ENCODE data around the gene GPA33. TPM values are rescaled to one million over a fixed set of nuclear protein-coding genes. Genes with fewer than 3 reads are reported as not detected.

Gene GPA33
- total RNA-seq, 3 donors from 2014 or later, result 0.15 to 3.6 (median 0.16) TPM

GRCh38 chr1:167128261-167129227 lies 38.4 kb upstream of the GPA33 start:
- intact Hi-C loops (cut with DNase I; ENCODE audit: low total_unique reads), result no loop called here
- H3K27me3 ChIP-seq, result peaks cover 0 to 16% of the 10 kb centered on the region in 2 donors
- DNase-seq (ENCODE audit: low spot score in 2 of 2), result no peak
- H3K4me1 ChIP-seq, result no peaks in the 10 kb centered on the region
- H3K36me3 ChIP-seq, result no peaks in the 10 kb centered on the region
- no peak overlapping the region for H3K4me3 ChIP-seq
- no peaks in the 10 kb centered on the region for H3K9me3 ChIP-seq
- TF ChIP-seq POLR2A (IDR thresholded peaks at IDR 0.05), result no peak
- no peak for TF ChIP-seq POLR2AphosphoS5 (IDR thresholded peaks at IDR 0.05)
- TF ChIP-seq, protein P1, sequence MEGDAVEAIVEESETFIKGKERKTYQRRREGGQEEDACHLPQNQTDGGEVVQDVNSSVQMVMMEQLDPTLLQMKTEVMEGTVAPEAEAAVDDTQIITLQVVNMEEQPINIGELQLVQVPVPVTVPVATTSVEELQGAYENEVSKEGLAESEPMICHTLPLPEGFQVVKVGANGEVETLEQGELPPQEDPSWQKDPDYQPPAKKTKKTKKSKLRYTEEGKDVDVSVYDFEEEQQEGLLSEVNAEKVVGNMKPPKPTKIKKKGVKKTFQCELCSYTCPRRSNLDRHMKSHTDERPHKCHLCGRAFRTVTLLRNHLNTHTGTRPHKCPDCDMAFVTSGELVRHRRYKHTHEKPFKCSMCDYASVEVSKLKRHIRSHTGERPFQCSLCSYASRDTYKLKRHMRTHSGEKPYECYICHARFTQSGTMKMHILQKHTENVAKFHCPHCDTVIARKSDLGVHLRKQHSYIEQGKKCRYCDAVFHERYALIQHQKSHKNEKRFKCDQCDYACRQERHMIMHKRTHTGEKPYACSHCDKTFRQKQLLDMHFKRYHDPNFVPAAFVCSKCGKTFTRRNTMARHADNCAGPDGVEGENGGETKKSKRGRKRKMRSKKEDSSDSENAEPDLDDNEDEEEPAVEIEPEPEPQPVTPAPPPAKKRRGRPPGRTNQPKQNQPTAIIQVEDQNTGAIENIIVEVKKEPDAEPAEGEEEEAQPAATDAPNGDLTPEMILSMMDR (IDR thresholded peaks at IDR 0.05), result no peak
- H3K27ac ChIP-seq, result no peak overlapping the region

- intact Hi-C loops (cut with DNase I; ENCODE audit: low total_unique reads), result no loop called here
- Histone ChIP-seq H3K4me3 (no peak overlapping the region), H3K36me3 (no peaks in the 10 kb centered on the region), H3K27ac (no peak overlapping the region), H3K9me3 (no peaks in the 10 kb centered on the region), H3K4me1 (no peaks in the 10 kb centered on the region), H3K27me3 (peaks cover 0 to 16% of the 10 kb centered on the region in 2 donors)
- DNase-seq (ENCODE audit: low spot score in 2 of 2), result no peak
- TF ChIP-seq, protein P1 (IDR thresholded peaks at IDR 0.05), result no peak
- TF ChIP-seq POLR2AphosphoS5 (IDR thresholded peaks at IDR 0.05) (no peak), POLR2A (IDR thresholded peaks at IDR 0.05) (no peak)
Observed at GRCh38 chr1:167127661-167128060, 37.5 kb upstream of the GPA33 start.

GRCh38 chr1:167127236-167127635 lies 37.1 kb upstream of the GPA33 start:
- H3K36me3 ChIP-seq, result no peaks in the 10 kb centered on the region
- intact Hi-C loops (cut with DNase I; ENCODE audit: low total_unique reads), result no loop called here

DNA sequence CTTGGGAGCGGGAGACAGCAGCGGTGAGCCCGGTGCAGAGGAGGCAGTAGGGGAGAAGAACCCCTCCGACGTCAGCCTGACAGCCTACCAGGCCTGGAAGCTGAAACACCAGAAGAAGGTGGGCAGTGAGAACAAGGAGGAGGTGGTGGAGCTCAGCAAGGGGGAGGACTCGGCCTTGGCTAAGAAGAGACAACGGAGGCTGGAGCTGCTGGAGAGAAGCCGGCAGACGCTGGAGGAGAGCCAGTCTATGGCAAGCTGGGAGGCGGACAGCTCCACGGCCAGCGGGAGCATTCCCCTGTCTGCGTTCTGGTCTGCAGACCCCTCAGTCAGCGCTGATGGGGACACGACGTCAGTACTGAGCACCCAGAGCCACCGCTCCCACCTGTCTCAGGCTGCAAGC lies 36.6 kb upstream of the GPA33 start:
- no peak for DNase-seq (ENCODE audit: low spot score in 2 of 2)

More at GRCh38 chr1:167127236-167127635, 37.1 kb upstream of the GPA33 start:
- Histone ChIP-seq H3K27me3 (peaks cover 0 to 16% of the 10 kb centered on the region in 2 donors), H3K27ac (no peak overlapping the region), H3K4me3 (no peak overlapping the region), H3K4me1 (no peaks in the 10 kb centered on the region), H3K9me3 (no peaks in the 10 kb centered on the region)
- no peak for DNase-seq (ENCODE audit: low spot score in 2 of 2)
- TF ChIP-seq POLR2A (IDR thresholded peaks at IDR 0.05) (no peak), POLR2AphosphoS5 (IDR thresholded peaks at IDR 0.05) (no peak)
- TF ChIP-seq, protein P1 (IDR thresholded peaks at IDR 0.05), result no peak

More for the DNA sequence above, 36.6 kb upstream of the GPA33 start:
- intact Hi-C loops (cut with DNase I; ENCODE audit: low total_unique reads), result no loop called here
- no peaks in the 10 kb centered on the region for H3K4me1 ChIP-seq
- no peaks in the 10 kb centered on the region for H3K9me3 ChIP-seq
- no peak overlapping the region for H3K4me3 ChIP-seq
- no peaks in the 10 kb centered on the region for H3K36me3 ChIP-seq
- no peak for TF ChIP-seq POLR2AphosphoS5 (IDR thresholded peaks at IDR 0.05)
- TF ChIP-seq POLR2A (IDR thresholded peaks at IDR 0.05), result no peak
- TF ChIP-seq, protein P1 (IDR thresholded peaks at IDR 0.05), result no peak
- H3K27me3 ChIP-seq, result peaks cover 0 to 16% of the 10 kb centered on the region in 2 donors
- H3K27ac ChIP-seq, result no peak overlapping the region
